A549 (cell line): ENCODE results near the gene CD109. TPM values are rescaled to one million over a fixed set of nuclear protein-coding genes. Genes with fewer than 3 reads are reported as not detected.

ENCODE experiments used
- ATAC-seq, 2 experiments: fragments of 200-7000 bp in 1 of 2; fragments of >200 bp in 1 of 2; cut with Nextera tagmentation in 1 of 2; cut with Tn5 transposase in 1 of 2; 3 replicates each; pipeline versions ENCODE4 v1.8.0 to v1.9.1; 2018 to 2020; ENCODE audit warnings: mild to moderate bottlenecking in 1 of 2, moderate library complexity in 1 of 2
- CTCF ChIA-PET: fragments of 300-600 bp; sonication (Branson Sonifier 250); formaldehyde crosslinking; extraction: SDS; loops from one replicate; lab custom pipeline; 2021; ENCODE audit warnings: antibody characterized with exemption, inconsistent platforms; lab: Yijun Ruan, JAX
- POLR2A ChIA-PET: fragments of 350-600 bp; formaldehyde crosslinking; extraction: SDS; loops from one replicate; lab custom pipeline; 2021; ENCODE audit warnings: antibody characterized with exemption, inconsistent platforms; lab: Yijun Ruan, JAX
- DNase-seq, 2 experiments: peaks; one replicate each; pipeline versions ENCODE4 v3.0.0 to v3.0.0-alpha.2; 2011 to 2016; ENCODE audit warnings: low read depth in 1 of 2, low spot score in 1 of 2
- FAIRE-seq: peaks from 2 replicates; lab custom pipeline; 2011; peaks lifted over from hg19 to GRCh38; lab: Jason Lieb, UNC
- H3K27ac ChIP-seq, 2 experiments: fragments of >200 bp; sonication (Bioruptor Twin); formaldehyde crosslinking; 3 replicates each; pipeline ENCODE4 v1.5.1; 2016 to 2017
- H3K4me1 ChIP-seq: fragments of >200 bp; sonication (Bioruptor Twin); formaldehyde crosslinking; 3 replicates; pipeline ENCODE4 v1.6.1; 2016
- H3K4me2 ChIP-seq: fragments of >200 bp; sonication (Bioruptor Twin); formaldehyde crosslinking; 3 replicates; pipeline ENCODE4 v1.6.1; 2016
- H3K4me3 ChIP-seq: fragments of >200 bp; sonication (Bioruptor Twin); formaldehyde crosslinking; 3 replicates; pipeline ENCODE4 v1.5.1; 2016
- H3K9me3 ChIP-seq: fragments of >200 bp; sonication (Bioruptor Twin); formaldehyde crosslinking; 3 replicates; pipeline ENCODE4 v1.6.1; 2016
- BCL3 ChIP-seq: fragments of >200 bp; sonication (Bioruptor Twin); formaldehyde crosslinking; IDR thresholded peaks from 3 replicates; pipeline ENCODE4 v1.6.1; 2016
- CTCF ChIP-seq: fragments of >200 bp; sonication (Bioruptor Twin); formaldehyde crosslinking; IDR thresholded peaks from 3 replicates; pipeline ENCODE4 v1.5.1; 2016
- ELK1 ChIP-seq: fragments of 150-350 bp; IDR thresholded peaks from 2 replicates; pipeline ENCODE4 v1.6.1; 2014; ENCODE audit warnings: low read depth, mild to moderate bottlenecking, low read length
- FOSL2 ChIP-seq, 2 experiments: fragments of 450-650 bp in 1 of 2; fragments of >200 bp in 1 of 2; sonication (Bioruptor Twin) in 1 of 2; formaldehyde crosslinking; IDR thresholded peaks; 2 replicates each; pipeline versions ENCODE4 v1.5.0 to v1.6.1; 2016 to 2020; ENCODE audit warnings: mild to moderate bottlenecking in 1 of 2, moderate library complexity in 1 of 2
- FOXS1 ChIP-seq: fragments of 250-450 bp; sonication (Bioruptor Pico); IDR thresholded peaks from 2 replicates; pipeline ENCODE4 v1.5.0; 2020; ENCODE audit warnings: mild to moderate bottlenecking, moderate library complexity
- GATA3 ChIP-seq: IDR thresholded peaks from 2 replicates; pipeline ENCODE4 v1.6.1; 2012; ENCODE audit warnings: borderline replicate concordance
- HDAC2 ChIP-seq: fragments of 200-600 bp; sonication (generic); IDR thresholded peaks from 2 replicates; pipeline ENCODE4 v1.6.1; 2016
- HES2 ChIP-seq: fragments of >200 bp; sonication (Bioruptor Twin); formaldehyde crosslinking; IDR thresholded peaks from 2 replicates; pipeline ENCODE4 v1.6.1; 2016
- HOXB13 ChIP-seq: fragments of 250-450 bp; sonication (Bioruptor Pico); IDR thresholded peaks from 2 replicates; pipeline ENCODE4 v1.5.0; 2020; ENCODE audit warnings: low read depth, mild to moderate bottlenecking, moderate library complexity
- HOXB5 ChIP-seq: fragments of 250-450 bp; sonication (Bioruptor Pico); IDR thresholded peaks from 2 replicates; pipeline ENCODE4 v1.5.0; 2020; ENCODE audit warnings: mild to moderate bottlenecking, moderate library complexity
- JUN ChIP-seq, 2 experiments: fragments of >200 bp; sonication (Bioruptor Twin); formaldehyde crosslinking; IDR thresholded peaks; 2 replicates in 1 of 2; 3 replicates in 1 of 2; pipeline ENCODE4 v1.6.1; 2016 to 2017
- JUNB ChIP-seq: fragments of >200 bp; sonication (Bioruptor Twin); formaldehyde crosslinking; IDR thresholded peaks from 2 replicates; pipeline ENCODE4 v1.6.1; 2016
- KDM1A ChIP-seq: fragments of 200-600 bp; sonication (generic); IDR thresholded peaks from 2 replicates; pipeline ENCODE4 v1.6.1; 2016; ENCODE audit warnings: low read depth, mild to moderate bottlenecking
- MAFK ChIP-seq: fragments of 450-650 bp; IDR thresholded peaks from 2 replicates; pipeline ENCODE4 v1.6.1; 2014; ENCODE audit not compliant: partially characterized antibody
- MAX ChIP-seq: IDR thresholded peaks from 2 replicates; pipeline ENCODE4 v1.6.1; 2012
- MYC ChIP-seq: IDR thresholded peaks from 2 replicates; pipeline ENCODE4 v1.6.1; 2012; ENCODE audit warnings: mild to moderate bottlenecking, inconsistent platforms, low read length, improper control_type of control experiment, borderline replicate concordance
- NFE2L2 ChIP-seq: fragments of 150-350 bp; conservative IDR thresholded peaks from 2 replicates; pipeline ENCODE4 v1.6.1; 2014; ENCODE audit warnings: low read length
- POLR2A ChIP-seq: IDR thresholded peaks from 2 replicates; pipeline ENCODE4 v1.6.1; 2012; ENCODE audit warnings: mild to moderate bottlenecking, low read length
- RARB ChIP-seq: fragments of 250-450 bp; sonication (Bioruptor Pico); IDR thresholded peaks from 2 replicates; pipeline ENCODE4 v1.8.0; 2021; ENCODE audit warnings: mild to moderate bottlenecking, moderate library complexity
- REST ChIP-seq: fragments of 200-600 bp; sonication (generic); IDR thresholded peaks from 2 replicates; pipeline ENCODE4 v1.6.1; 2016; ENCODE audit warnings: antibody characterized with exemption, mild to moderate bottlenecking, moderate library complexity
- USF2 ChIP-seq: fragments of 450-650 bp; IDR thresholded peaks from 2 replicates; pipeline ENCODE4 v1.6.1; 2014; ENCODE audit warnings: antibody characterized with exemption
- ZFP36 ChIP-seq: fragments of 450-650 bp; IDR thresholded peaks from 2 replicates; pipeline ENCODE4 v1.6.1; 2014; ENCODE audit warnings: borderline replicate concordance; ENCODE audit not compliant: partially characterized antibody
- ZNF302 ChIP-seq: fragments of 250-450 bp; sonication (Bioruptor Pico); IDR thresholded peaks from 2 replicates; pipeline ENCODE4 v1.9.0; 2021; ENCODE audit warnings: inconsistent platforms, mild to moderate bottlenecking, moderate library complexity
- WGBS: methylation state at CpG from one replicate; pipeline ENCODE4 v1.1.6; 2017; ENCODE audit errors: missing lambda C conversion rate; 5-methylcytosine and 5-hydroxymethylcytosine counted together
- polyA plus RNA-seq, 4 experiments: library from polyadenylated mRNA; depleted of rRNA in 3 of 4; stranded (reverse); fragments of >200 nt; fragmentation: RNase III in 1 of 4; extraction: RNeasy Plus Mini Kit Qiagen cat#74134 plus additional on column Dnase treatment in 1 of 4; gene quantifications; 2 replicates in 3 of 4; 3 replicates in 1 of 4; pipeline ENCODE4 v1.2.3, GENCODE V29; 2011 to 2017

The CD109 gene
- polyA plus RNA-seq, 2 of the 4 experiments (the other 2 are of a cell fraction): 18.3 to 56.7 TPM

GRCh38 chr6:73702444-73702843, 6.4 kb downstream of the CD109 start (continued):
- TF ChIP-seq ELK1 (no peak), ZNF302 (CRISPR knock-in tag) (no peak), JUN (IDR thresholded peaks at IDR 0.05) (no peak), POLR2A (no peak)

- H3K4me2 ChIP-seq: peak overlapping the region; percentile 73
- no peak for ATAC-seq
- H3K4me3 ChIP-seq: no peak overlapping the region; the same call in 2 of the 3 replicates
- no peak for DNase-seq
- 90% methylated on average over 1 of the region's 1 CpG for WGBS
- peak overlapping the region; percentile 90 to 95 for H3K27ac ChIP-seq
- peaks cover 32% of the 10 kb centered on the region for H3K4me1 ChIP-seq
- no peaks in the 10 kb centered on the region for H3K9me3 ChIP-seq
- ChIA-PET POLR2A (interaction anchor here (1.0 kb wide), 1 partner anchor 50 kb away, joined by 3 read pairs; no protein-coding TSS in a partner anchor), CTCF (interaction anchor here (0.6 to 2.4 kb wide), 3 partner anchors 30 to 51 kb away, joined by 3 to 12 read pairs (median 4); no protein-coding TSS in a partner anchor)
- FAIRE-seq: no peak
- TF ChIP-seq BCL3 (no peak), MAFK (peak; percentile 17), POLR2A (no peak)
These were observed 7.5 kb downstream of the CD109 start for GRCh38 chr6:73703466-73703865.

GRCh38 chr6:73704260-73704659, 8.3 kb downstream of the CD109 start:
- H3K4me2 ChIP-seq: peak overlapping the region; percentile 73
- DNase-seq: peak; percentile 38 to 83
- H3K27ac ChIP-seq: peak overlapping the region; percentile 90 to 95
- peaks cover 32% of the 10 kb centered on the region for H3K4me1 ChIP-seq
- ChIA-PET CTCF (interaction anchor here (0.6 to 1.5 kb wide), 3 partner anchors 10 to 52 kb away, joined by 3 to 8 read pairs (median 4); no protein-coding TSS in a partner anchor), POLR2A (interaction anchor here (1.5 to 1.6 kb wide), 2 partner anchors 11 to 50 kb away, joined by 3 read pairs; no protein-coding TSS in a partner anchor)
- no peak for FAIRE-seq
- H3K4me3 ChIP-seq: no peak overlapping the region; the same call in 2 of the 3 replicates
- H3K9me3 ChIP-seq: no peaks in the 10 kb centered on the region
- ATAC-seq: peak; percentile 96 to 97
- 0% methylated on average over 8 of the region's 8 CpGs for WGBS
- TF ChIP-seq ZFP36: no peak
- no peak for TF ChIP-seq NFE2L2
- TF ChIP-seq MAX: peak; percentile 85
- no peak for TF ChIP-seq CTCF
- no peak for TF ChIP-seq USF2
- TF ChIP-seq POLR2A: no peak
- no peak for TF ChIP-seq BCL3
- peak; percentile 26 to 66; a peak in 4 of 5 replicates for TF ChIP-seq JUN (IDR thresholded peaks at IDR 0.05)
- peak; percentile 91 for TF ChIP-seq FOSL2 (IDR thresholded peaks at IDR 0.05)
- TF ChIP-seq FOSL2 (CRISPR knock-in tag; IDR thresholded peaks at IDR 0.05): peak; percentile 95
- no peak for TF ChIP-seq HES2
- TF ChIP-seq GATA3: no peak; the same call in 1 of the 2 replicates
- TF ChIP-seq REST: no peak
- TF ChIP-seq RARB (CRISPR knock-in tag): no peak
- TF ChIP-seq HOXB5 (CRISPR knock-in tag): no peak
- no peak for TF ChIP-seq KDM1A
- TF ChIP-seq HOXB13: no peak
- TF ChIP-seq FOXS1 (CRISPR knock-in tag): no peak
- peak; percentile 90 for TF ChIP-seq JUNB
- no peak for TF ChIP-seq HDAC2
- peak; percentile 89 for TF ChIP-seq MYC
